Brain microvascular endothelial cell (primary cell): ENCODE data around the gene RBM19.

Source experiments
- DNase-seq: peaks from one replicate; pipeline ENCODE4 v3.0.0-alpha.2; 2020
- H3K27ac ChIP-seq: fragments of 250-450 bp; sonication (Bioruptor Pico); 2 replicates; pipeline ENCODE4 v1.5.1; 2020; ENCODE audit warnings: mild to moderate bottlenecking, moderate library complexity
- H3K27me3 ChIP-seq: fragments of 250-450 bp; sonication (Bioruptor Pico); replicated peaks from 2 replicates; pipeline ENCODE4 v1.5.1; 2020; ENCODE audit warnings: mild to moderate bottlenecking
- H3K36me3 ChIP-seq: fragments of 250-450 bp; sonication (Bioruptor Pico); replicated peaks from 2 replicates; pipeline ENCODE4 v1.5.1; 2020; ENCODE audit warnings: mild to moderate bottlenecking
- H3K4me3 ChIP-seq: 2 replicates; pipeline ENCODE4 v1.5.1; 2011; ENCODE audit warnings: low read depth, mild to moderate bottlenecking, control low read depth, low read length, moderate library complexity
- CTCF ChIP-seq: IDR thresholded peaks from 2 replicates; pipeline ENCODE4 v1.5.1; 2011; ENCODE audit warnings: low read depth, mild to moderate bottlenecking, moderate library complexity, low read length, control low read depth, inconsistent platforms; ENCODE audit errors: missing control alignments
- in situ Hi-C: cut with HindIII; loops from 2 replicates; pipeline ENCODE4 v1.10.0; 2017; ENCODE audit warnings: low sequenced_read_pairs, low pct_ligation_motif_present

The RBM19 gene

DNA sequence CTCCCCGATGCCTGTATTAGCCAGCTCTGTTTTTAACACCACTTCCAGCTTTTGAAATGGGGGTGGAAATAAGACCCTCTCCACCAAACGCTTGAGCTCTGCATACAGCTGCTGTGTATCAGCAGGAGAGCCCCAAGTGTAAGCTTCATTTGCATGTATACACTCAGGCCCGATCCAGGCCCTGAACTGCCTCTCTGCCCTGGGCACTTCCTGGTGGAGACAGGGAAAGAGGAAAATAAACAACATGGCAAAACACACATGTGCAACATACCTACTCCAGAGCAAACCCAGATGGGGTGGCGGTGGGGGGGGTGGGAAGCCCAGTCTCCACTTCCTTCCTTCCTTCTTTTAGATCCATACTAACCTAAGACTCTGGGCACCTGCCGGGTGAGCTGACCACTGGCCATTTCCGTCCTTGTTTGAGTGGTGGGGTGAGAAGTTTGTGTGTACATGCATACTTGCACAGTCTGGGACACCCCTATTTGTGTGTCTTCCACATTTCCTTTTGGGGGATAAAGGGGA is 55.3 kb downstream of the RBM19 start:
- DNase-seq: no peak
- no peak for TF ChIP-seq CTCF
- Histone ChIP-seq H3K27ac (no peak overlapping the region), H3K4me3 (no peak overlapping the region), H3K36me3 (no peaks in the 10 kb centered on the region), H3K27me3 (no peaks in the 10 kb centered on the region)
- in situ Hi-C loops: no loop called here

DNA sequence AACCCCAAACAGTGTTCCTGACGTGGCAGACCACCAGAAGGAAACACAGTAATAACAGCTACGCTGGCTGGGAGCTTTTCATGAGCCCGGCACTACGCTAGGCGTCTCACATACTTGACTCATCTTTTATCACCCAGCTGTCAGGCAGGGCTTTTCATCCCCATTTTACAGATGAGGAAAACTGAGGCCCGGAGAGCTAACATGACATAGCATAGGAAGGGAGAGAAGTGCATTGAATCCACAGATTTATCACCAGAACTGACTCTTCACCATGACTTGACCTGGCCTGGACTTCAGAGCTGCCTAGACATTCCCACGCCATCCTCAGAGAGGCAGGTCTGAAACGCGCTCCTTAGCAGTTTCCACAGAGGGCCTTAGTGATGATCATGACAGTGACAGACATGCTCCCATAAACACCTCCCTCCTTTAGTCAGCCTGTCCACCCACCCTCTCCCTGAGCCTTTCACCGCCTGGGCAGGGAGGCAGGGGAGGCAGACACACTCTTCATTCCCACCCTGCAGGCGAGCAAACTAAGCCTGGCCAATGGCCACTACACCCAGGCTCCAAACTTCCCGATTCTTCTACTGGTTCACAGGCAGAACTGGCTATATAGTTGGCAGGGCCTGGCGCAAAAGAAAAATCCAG is 56.2 kb downstream of the RBM19 start:
- Histone ChIP-seq H3K27me3 (no peaks in the 10 kb centered on the region), H3K36me3 (no peaks in the 10 kb centered on the region), H3K4me3 (no peak overlapping the region), H3K27ac (no peak overlapping the region)
- in situ Hi-C loops: no loop called here
- no peak for TF ChIP-seq CTCF
- no peak for DNase-seq

DNA sequence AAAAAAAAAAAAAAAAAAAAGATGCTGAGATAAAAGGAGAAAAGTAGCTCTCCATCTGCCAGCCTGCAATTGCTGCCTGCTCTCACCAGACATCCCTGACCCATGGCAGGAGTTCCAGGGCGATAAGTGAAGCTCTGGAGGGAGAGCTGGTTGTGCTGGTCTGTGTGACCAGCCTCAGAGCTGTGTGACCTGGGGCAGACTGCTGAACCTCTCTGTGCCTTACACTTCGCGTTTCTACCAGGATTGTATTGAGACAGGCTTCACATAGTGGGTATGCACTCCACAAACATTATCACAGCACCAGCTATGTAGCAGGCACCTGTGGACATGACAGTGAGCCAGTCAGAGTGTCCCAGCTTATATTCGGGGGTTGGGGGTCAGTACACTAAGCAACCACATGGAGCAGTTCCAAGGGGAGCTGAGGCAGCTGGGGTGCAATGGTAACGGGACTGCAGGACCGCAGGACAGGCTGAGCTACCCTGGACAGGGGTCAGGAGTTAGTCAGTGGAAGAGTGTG is 57.5 kb downstream of the RBM19 start:
- in situ Hi-C loops: no loop called here
- no peak overlapping the region for H3K27ac ChIP-seq
- no peak overlapping the region for H3K4me3 ChIP-seq
- H3K27me3 ChIP-seq: no peaks in the 10 kb centered on the region
- H3K36me3 ChIP-seq: no peaks in the 10 kb centered on the region
- no peak for DNase-seq
- no peak for TF ChIP-seq CTCF

GRCh38 chr12:113907446-113908180 is 58.5 kb downstream of the RBM19 start:
- no peak for DNase-seq
- no peaks in the 10 kb centered on the region for H3K36me3 ChIP-seq

DNA sequence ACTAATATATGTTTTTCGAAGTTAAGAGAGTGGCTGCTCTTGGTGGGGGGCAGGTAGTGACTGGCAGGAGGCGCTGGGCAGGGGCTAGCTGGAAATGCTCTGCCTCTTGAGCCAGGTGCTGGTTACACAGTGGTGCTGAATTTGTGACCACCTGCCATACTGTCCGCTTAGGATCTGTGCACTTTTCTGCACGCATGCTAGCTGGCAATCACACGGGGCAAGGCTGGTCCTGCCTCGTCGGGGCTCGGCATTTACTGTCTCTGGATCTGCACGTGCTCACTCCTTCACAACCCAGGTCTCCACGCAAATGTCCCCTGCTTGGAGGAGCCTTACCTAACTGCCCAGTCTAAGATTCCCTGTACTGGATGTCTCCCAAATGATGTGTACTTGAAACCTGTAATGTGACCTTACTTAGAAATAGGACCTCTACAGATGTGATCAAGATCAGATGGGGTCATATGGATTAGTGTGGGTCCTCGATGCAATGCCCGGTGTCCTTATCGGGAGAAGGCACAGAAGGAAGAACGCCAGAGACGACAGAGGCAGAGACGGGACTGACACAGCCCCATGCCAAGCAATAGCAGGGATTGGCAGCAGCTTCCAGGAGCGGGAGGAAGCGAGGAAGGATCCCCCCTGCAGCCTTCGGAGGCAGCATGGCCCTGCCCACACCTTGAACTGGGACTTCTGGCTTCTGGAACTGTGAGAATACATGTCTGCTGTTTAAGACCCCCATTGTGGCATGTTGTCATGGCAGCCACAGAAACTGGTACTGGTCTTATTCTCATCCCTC is 59.5 kb downstream of the RBM19 start:
- no peak for TF ChIP-seq CTCF
- H3K27me3 ChIP-seq: no peaks in the 10 kb centered on the region
- DNase-seq: no peak
- H3K36me3 ChIP-seq: no peaks in the 10 kb centered on the region
- no peak overlapping the region for H3K27ac ChIP-seq
- in situ Hi-C loops: no loop called here
- H3K4me3 ChIP-seq: no peak overlapping the region

More at GRCh38 chr12:113907446-113908180, 58.5 kb downstream of the RBM19 start:
- in situ Hi-C loops: no loop called here
- H3K27me3 ChIP-seq: no peaks in the 10 kb centered on the region
- no peak overlapping the region for H3K27ac ChIP-seq
- no peak overlapping the region for H3K4me3 ChIP-seq
- TF ChIP-seq CTCF: no peak
